Liver (tissue), 9 donors: ENCODE data around the gene CLDN20. TPM values are rescaled to one million over a fixed set of nuclear protein-coding genes. Genes with fewer than 3 reads are reported as not detected.

Source experiments
- DNase-seq: peaks from one replicate; pipeline ENCODE4 v3.0.0-alpha.2; 2017; ENCODE audit warnings: low spot score
- H3K27ac ChIP-seq, 2 donors: one replicate each; pipeline ENCODE4 v1.7.0; 2013; ENCODE audit warnings: inconsistent platforms in 2 of 2, low read length in 2 of 2, control low read depth in 1 of 2, low read depth in 1 of 2, mild to moderate bottlenecking in 1 of 2
- H3K27me3 ChIP-seq, 4 donors: one replicate each; pipeline versions ENCODE4 v1.6.1 to v1.7.0; 2013; ENCODE audit warnings: low read length in 3 of 4, inconsistent platforms in 1 of 4, mild to moderate bottlenecking in 1 of 4, moderate library complexity in 1 of 4; ENCODE audit not compliant: control insufficient read depth in 4 of 4, insufficient read depth in 4 of 4
- H3K36me3 ChIP-seq, 4 donors: one replicate each; pipeline versions ENCODE4 v1.6.1 to v1.7.0; 2013; ENCODE audit warnings: low read length in 3 of 4, mild to moderate bottlenecking in 3 of 4, low read depth in 1 of 4, moderate library complexity in 1 of 4; ENCODE audit not compliant: control insufficient read depth in 4 of 4, insufficient read depth in 3 of 4
- H3K4me1 ChIP-seq, 4 donors: one replicate each; pipeline versions ENCODE4 v1.6.1 to v1.7.0; 2013; ENCODE audit warnings: low read length in 3 of 4, mild to moderate bottlenecking in 3 of 4, moderate library complexity in 1 of 4; ENCODE audit not compliant: control insufficient read depth in 4 of 4, insufficient read depth in 4 of 4
- H3K4me3 ChIP-seq, 3 donors: one replicate each; pipeline versions ENCODE4 v1.6.1 to v1.7.0; 2013; ENCODE audit warnings: low read length in 3 of 3, control low read depth in 1 of 3, low read depth in 1 of 3, mild to moderate bottlenecking in 1 of 3
- H3K9ac ChIP-seq, 2 donors: one replicate each; pipeline ENCODE4 v1.7.0; 2013; ENCODE audit warnings: low read length in 2 of 2, mild to moderate bottlenecking in 2 of 2, moderate library complexity in 2 of 2, control low read depth in 1 of 2, low read depth in 1 of 2
- H3K9me3 ChIP-seq, 4 donors: one replicate each; pipeline versions ENCODE4 v1.6.1 to v1.7.0; 2013; ENCODE audit warnings: low read length in 3 of 4; ENCODE audit not compliant: control insufficient read depth in 4 of 4
- FOXA1 ChIP-seq: IDR thresholded peaks from 2 replicates; pipeline ENCODE4 v1.6.1; 2016; ENCODE audit warnings: antibody characterized with exemption
- FOXA2 ChIP-seq: IDR thresholded peaks from 2 replicates; pipeline ENCODE4 v1.6.1; 2016; ENCODE audit warnings: antibody characterized with exemption
- GABPA ChIP-seq, 2 donors: IDR thresholded peaks in 1 of 2; conservative IDR thresholded peaks in 1 of 2; 2 replicates each; pipeline ENCODE4 v1.6.1; 2016; ENCODE audit warnings: antibody characterized with exemption in 2 of 2, mild to moderate bottlenecking in 1 of 2, moderate library complexity in 1 of 2
- HNF4A ChIP-seq, 2 donors: conservative IDR thresholded peaks; 2 replicates each; pipeline ENCODE4 v1.6.1; 2016; ENCODE audit warnings: antibody characterized with exemption in 2 of 2, mild to moderate bottlenecking in 2 of 2
- HNF4G ChIP-seq: IDR thresholded peaks from 2 replicates; pipeline ENCODE4 v1.6.1; 2016; ENCODE audit warnings: antibody characterized with exemption
- JUND ChIP-seq, 2 donors: IDR thresholded peaks; 2 replicates each; pipeline ENCODE4 v1.6.1; 2016; ENCODE audit warnings: antibody characterized with exemption in 2 of 2
- NR2F2 ChIP-seq: IDR thresholded peaks from 2 replicates; pipeline ENCODE4 v1.6.1; 2016; ENCODE audit warnings: antibody characterized with exemption
- RAD21 ChIP-seq, 2 donors: IDR thresholded peaks; 2 replicates each; pipeline ENCODE4 v1.6.1; 2016; ENCODE audit warnings: antibody characterized with exemption in 2 of 2, mild to moderate bottlenecking in 2 of 2
- RXRA ChIP-seq, 2 donors: IDR thresholded peaks; 2 replicates each; pipeline ENCODE4 v1.6.1; 2017 to 2018; ENCODE audit warnings: antibody characterized with exemption in 2 of 2, mild to moderate bottlenecking in 1 of 2
- SP1 ChIP-seq: IDR thresholded peaks from 2 replicates; pipeline ENCODE4 v1.6.1; 2018; ENCODE audit warnings: antibody characterized with exemption, mild to moderate bottlenecking
- TAF1 ChIP-seq: conservative IDR thresholded peaks from 2 replicates; pipeline ENCODE4 v1.6.1; 2016; ENCODE audit warnings: antibody characterized with exemption, mild to moderate bottlenecking
- YY1 ChIP-seq: IDR thresholded peaks from 2 replicates; pipeline ENCODE4 v1.6.1; 2016; ENCODE audit warnings: antibody characterized with exemption, mild to moderate bottlenecking
- WGBS: extraction: QIAGEN DNeasy Blood & Tissue Kit; methylation state at CpG from one replicate; pipeline ENCODE4 v1.1.7; 2013; 5-methylcytosine and 5-hydroxymethylcytosine counted together
- polyA plus RNA-seq, 2 donors: library from polyadenylated mRNA; stranded (reverse) in 1 of 2; unstranded in 1 of 2; fragments of 200-250 nt in 1 of 2; fragments of >200 nt in 1 of 2; fragmentation: Nextera tagmentation in 1 of 2; extraction: Ambion mirVana in 1 of 2; gene quantifications; one replicate each; pipeline versions ENCODE4 v1.2.1 to v1.2.3, GENCODE V29; 2013 to 2015
- total RNA-seq, 2 donors: library from RNA; depleted of rRNA; stranded (reverse); fragments of >200 nt; gene quantifications; one replicate each; pipeline ENCODE4 v1.2.3, GENCODE V29; 2014
- TF ChIP-seq, protein P1 (sequence below): IDR thresholded peaks from 2 replicates; pipeline ENCODE4 v1.6.1; 2016; ENCODE audit warnings: antibody characterized with exemption, mild to moderate bottlenecking
- TF ChIP-seq, protein P2 (sequence below): IDR thresholded peaks from 2 replicates; pipeline ENCODE4 v1.6.1; 2016; ENCODE audit warnings: antibody characterized with exemption
- TF ChIP-seq, protein P3 (sequence below): fragments of 150-350 bp; IDR thresholded peaks from 2 replicates; pipeline ENCODE4 v1.5.1; 2017; ENCODE audit warnings: improper control_type of control experiment, low read depth, low read length; ENCODE audit not compliant: missing input control
- TF ChIP-seq, protein P4 (sequence below): IDR thresholded peaks from 2 replicates; pipeline ENCODE4 v1.6.1; 2016; ENCODE audit warnings: antibody characterized with exemption
- TF ChIP-seq, protein P5 (sequence below): IDR thresholded peaks from 2 replicates; pipeline ENCODE4 v1.6.1; 2016; ENCODE audit warnings: antibody characterized with exemption
- donor health status: healthy.
- donor health status: healthy.
- donor health status: healthy.
- donor health status: healthy.
- donor health status: healthy.

CLDN20 gene
- total and polyA plus RNA-seq, 4 donors = 0.26 TPM; not detected in 3

DNA sequence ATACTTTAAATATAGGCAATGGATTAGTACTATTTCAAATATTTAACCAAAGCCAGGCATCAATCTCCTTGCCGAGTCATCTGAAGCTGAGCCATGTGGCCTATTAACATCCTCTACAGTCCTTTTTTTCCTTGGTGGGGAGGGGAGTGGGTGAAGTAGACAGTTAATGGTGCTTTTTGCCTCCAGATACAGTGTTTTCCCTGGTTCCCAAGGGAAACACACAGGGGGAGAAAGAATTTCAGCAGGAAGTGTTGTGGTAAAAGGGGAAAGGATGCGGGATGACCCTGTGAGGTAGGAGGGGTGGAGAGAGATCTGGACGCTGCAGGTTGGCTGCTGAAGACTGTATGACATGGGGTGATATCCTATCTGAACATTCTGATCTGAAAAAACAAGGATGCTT is 9.6 kb downstream of the CLDN20 start:
- Histone ChIP-seq H3K4me3 (no peak overlapping the region), H3K36me3 (peaks cover 0 to 12% (median 5%) of the 10 kb centered on the region in 4 donors), H3K4me1 (peaks cover 0 to 1% (median 0%) of the 10 kb centered on the region in 4 donors), H3K9me3 (no peaks in the 10 kb centered on the region), H3K27ac (no peak overlapping the region), H3K27me3 (no peaks in the 10 kb centered on the region), H3K9ac (no peak overlapping the region)
- TF ChIP-seq HNF4G = no peak
- 73% methylated on average over 3 of the region's 3 CpGs for WGBS
- DNase-seq = no peak

DNA sequence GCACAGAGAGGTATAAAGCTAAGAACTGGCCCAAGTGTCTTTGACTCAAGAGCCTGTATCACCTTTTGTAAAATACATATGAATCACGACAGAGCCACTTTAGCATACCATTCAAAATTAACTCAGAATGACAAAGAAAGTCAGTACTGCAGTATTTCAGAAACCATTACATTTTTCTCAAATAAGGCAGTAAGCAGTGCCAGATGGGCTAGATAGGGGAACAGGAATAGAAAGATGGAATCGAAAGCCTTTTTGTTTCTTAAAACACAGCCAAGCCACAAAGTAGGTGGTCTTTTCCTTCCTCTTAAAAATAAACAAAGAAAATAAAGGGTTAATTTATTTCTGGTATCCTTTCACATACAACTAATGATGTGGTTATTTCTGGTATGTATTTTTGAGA is 10.3 kb downstream of the CLDN20 start:
- TF ChIP-seq JUND (IDR thresholded peaks at IDR 0.05) = no peak
- TF ChIP-seq HNF4A (conservative IDR thresholded peaks at IDR 0.05) = no peak
- no peak for TF ChIP-seq SP1
- TF ChIP-seq FOXA2 = no peak
- TF ChIP-seq, protein P1, sequence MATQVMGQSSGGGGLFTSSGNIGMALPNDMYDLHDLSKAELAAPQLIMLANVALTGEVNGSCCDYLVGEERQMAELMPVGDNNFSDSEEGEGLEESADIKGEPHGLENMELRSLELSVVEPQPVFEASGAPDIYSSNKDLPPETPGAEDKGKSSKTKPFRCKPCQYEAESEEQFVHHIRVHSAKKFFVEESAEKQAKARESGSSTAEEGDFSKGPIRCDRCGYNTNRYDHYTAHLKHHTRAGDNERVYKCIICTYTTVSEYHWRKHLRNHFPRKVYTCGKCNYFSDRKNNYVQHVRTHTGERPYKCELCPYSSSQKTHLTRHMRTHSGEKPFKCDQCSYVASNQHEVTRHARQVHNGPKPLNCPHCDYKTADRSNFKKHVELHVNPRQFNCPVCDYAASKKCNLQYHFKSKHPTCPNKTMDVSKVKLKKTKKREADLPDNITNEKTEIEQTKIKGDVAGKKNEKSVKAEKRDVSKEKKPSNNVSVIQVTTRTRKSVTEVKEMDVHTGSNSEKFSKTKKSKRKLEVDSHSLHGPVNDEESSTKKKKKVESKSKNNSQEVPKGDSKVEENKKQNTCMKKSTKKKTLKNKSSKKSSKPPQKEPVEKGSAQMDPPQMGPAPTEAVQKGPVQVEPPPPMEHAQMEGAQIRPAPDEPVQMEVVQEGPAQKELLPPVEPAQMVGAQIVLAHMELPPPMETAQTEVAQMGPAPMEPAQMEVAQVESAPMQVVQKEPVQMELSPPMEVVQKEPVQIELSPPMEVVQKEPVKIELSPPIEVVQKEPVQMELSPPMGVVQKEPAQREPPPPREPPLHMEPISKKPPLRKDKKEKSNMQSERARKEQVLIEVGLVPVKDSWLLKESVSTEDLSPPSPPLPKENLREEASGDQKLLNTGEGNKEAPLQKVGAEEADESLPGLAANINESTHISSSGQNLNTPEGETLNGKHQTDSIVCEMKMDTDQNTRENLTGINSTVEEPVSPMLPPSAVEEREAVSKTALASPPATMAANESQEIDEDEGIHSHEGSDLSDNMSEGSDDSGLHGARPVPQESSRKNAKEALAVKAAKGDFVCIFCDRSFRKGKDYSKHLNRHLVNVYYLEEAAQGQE = no peak
- TF ChIP-seq, protein P2, sequence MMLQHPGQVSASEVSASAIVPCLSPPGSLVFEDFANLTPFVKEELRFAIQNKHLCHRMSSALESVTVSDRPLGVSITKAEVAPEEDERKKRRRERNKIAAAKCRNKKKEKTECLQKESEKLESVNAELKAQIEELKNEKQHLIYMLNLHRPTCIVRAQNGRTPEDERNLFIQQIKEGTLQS = no peak
- TF ChIP-seq RXRA (IDR thresholded peaks at IDR 0.05) = no peak
- TF ChIP-seq YY1 = no peak
- no peak for TF ChIP-seq FOXA1
- TF ChIP-seq, protein P3, sequence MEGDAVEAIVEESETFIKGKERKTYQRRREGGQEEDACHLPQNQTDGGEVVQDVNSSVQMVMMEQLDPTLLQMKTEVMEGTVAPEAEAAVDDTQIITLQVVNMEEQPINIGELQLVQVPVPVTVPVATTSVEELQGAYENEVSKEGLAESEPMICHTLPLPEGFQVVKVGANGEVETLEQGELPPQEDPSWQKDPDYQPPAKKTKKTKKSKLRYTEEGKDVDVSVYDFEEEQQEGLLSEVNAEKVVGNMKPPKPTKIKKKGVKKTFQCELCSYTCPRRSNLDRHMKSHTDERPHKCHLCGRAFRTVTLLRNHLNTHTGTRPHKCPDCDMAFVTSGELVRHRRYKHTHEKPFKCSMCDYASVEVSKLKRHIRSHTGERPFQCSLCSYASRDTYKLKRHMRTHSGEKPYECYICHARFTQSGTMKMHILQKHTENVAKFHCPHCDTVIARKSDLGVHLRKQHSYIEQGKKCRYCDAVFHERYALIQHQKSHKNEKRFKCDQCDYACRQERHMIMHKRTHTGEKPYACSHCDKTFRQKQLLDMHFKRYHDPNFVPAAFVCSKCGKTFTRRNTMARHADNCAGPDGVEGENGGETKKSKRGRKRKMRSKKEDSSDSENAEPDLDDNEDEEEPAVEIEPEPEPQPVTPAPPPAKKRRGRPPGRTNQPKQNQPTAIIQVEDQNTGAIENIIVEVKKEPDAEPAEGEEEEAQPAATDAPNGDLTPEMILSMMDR = no peak
- no peak for TF ChIP-seq GABPA (IDR thresholded peaks at IDR 0.05 in 1 of 2, conservative IDR thresholded peaks at IDR 0.05 in 1 of 2)
- TF ChIP-seq TAF1 = no peak
- no peak for TF ChIP-seq RAD21 (IDR thresholded peaks at IDR 0.05)
- TF ChIP-seq, protein P4, sequence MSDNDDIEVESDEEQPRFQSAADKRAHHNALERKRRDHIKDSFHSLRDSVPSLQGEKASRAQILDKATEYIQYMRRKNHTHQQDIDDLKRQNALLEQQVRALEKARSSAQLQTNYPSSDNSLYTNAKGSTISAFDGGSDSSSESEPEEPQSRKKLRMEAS = no peak
- no peak for TF ChIP-seq HNF4G
- TF ChIP-seq, protein P5, sequence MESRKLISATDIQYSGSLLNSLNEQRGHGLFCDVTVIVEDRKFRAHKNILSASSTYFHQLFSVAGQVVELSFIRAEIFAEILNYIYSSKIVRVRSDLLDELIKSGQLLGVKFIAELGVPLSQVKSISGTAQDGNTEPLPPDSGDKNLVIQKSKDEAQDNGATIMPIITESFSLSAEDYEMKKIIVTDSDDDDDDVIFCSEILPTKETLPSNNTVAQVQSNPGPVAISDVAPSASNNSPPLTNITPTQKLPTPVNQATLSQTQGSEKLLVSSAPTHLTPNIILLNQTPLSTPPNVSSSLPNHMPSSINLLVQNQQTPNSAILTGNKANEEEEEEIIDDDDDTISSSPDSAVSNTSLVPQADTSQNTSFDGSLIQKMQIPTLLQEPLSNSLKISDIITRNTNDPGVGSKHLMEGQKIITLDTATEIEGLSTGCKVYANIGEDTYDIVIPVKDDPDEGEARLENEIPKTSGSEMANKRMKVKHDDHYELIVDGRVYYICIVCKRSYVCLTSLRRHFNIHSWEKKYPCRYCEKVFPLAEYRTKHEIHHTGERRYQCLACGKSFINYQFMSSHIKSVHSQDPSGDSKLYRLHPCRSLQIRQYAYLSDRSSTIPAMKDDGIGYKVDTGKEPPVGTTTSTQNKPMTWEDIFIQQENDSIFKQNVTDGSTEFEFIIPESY = no peak
- no peak for TF ChIP-seq NR2F2
- WGBS = 79% methylated on average over 2 of the region's 2 CpGs
- Histone ChIP-seq H3K27ac (no peak overlapping the region), H3K4me1 (peaks cover 0 to 1% (median 0%) of the 10 kb centered on the region in 4 donors), H3K36me3 (peaks cover 0 to 14% (median 5%) of the 10 kb centered on the region in 4 donors), H3K9ac (no peak overlapping the region), H3K9me3 (no peaks in the 10 kb centered on the region), H3K27me3 (no peaks in the 10 kb centered on the region), H3K4me3 (no peak overlapping the region)
- DNase-seq = no peak
